GM23338 (cell line): ENCODE results near the gene PTER. TPM values are rescaled to one million over a fixed set of nuclear protein-coding genes. Genes with fewer than 3 reads are reported as not detected.

ENCODE experiments used
- ATAC-seq: fragments of 200-7000 bp; cut with Tn5 transposase; 3 replicates; pipeline ENCODE4 v1.9.1; 2020
- DNase-seq: peaks from one replicate; pipeline ENCODE4 v3.0.0-alpha.2; 2015; ENCODE audit warnings: low spot score
- H2AFZ ChIP-seq: fragments of 200-600 bp; sonication (generic); 2 replicates; pipeline ENCODE4 v1.8.0; 2016; ENCODE audit warnings: antibody characterized with exemption, mild to moderate bottlenecking, moderate library complexity
- H3F3A ChIP-seq: fragments of 200-600 bp; sonication (generic); replicated peaks from 2 replicates; pipeline ENCODE4 v1.8.0; 2017; ENCODE audit warnings: antibody characterized with exemption, mixed run types, low read depth
- H3K27ac ChIP-seq: fragments of 200-600 bp; sonication (generic); 2 replicates; pipeline ENCODE4 v1.6.1; 2016; ENCODE audit warnings: low read depth
- H3K27me3 ChIP-seq: fragments of 200-600 bp; sonication (generic); 2 replicates; pipeline ENCODE4 v1.8.0; 2016; ENCODE audit warnings: mild to moderate bottlenecking, mixed run types, moderate library complexity; ENCODE audit not compliant: insufficient read depth
- H3K36me3 ChIP-seq: fragments of 200-600 bp; sonication (generic); 2 replicates; pipeline ENCODE4 v1.8.0; 2016; ENCODE audit warnings: mild to moderate bottlenecking; ENCODE audit not compliant: insufficient read depth
- H3K4me1 ChIP-seq: fragments of 200-600 bp; sonication (generic); 2 replicates; pipeline ENCODE4 v1.8.0; 2016; ENCODE audit warnings: mild to moderate bottlenecking, moderate library complexity; ENCODE audit not compliant: insufficient read depth
- H3K4me2 ChIP-seq: fragments of 200-600 bp; sonication (generic); 2 replicates; pipeline ENCODE4 v1.7.1; 2017; ENCODE audit warnings: mixed run types
- H3K4me3 ChIP-seq: fragments of 200-600 bp; sonication (generic); 2 replicates; pipeline ENCODE4 v1.6.1; 2016; ENCODE audit warnings: mixed run types
- H3K79me2 ChIP-seq: fragments of 200-600 bp; sonication (generic); replicated peaks from 2 replicates; pipeline ENCODE4 v1.8.0; 2017; ENCODE audit warnings: mild to moderate bottlenecking; ENCODE audit not compliant: insufficient read depth
- H3K9me2 ChIP-seq: fragments of 200-600 bp; sonication (generic); 2 replicates; pipeline ENCODE4 v1.8.0; 2017; ENCODE audit not compliant: insufficient read depth
- H4K20me1 ChIP-seq: fragments of 200-600 bp; sonication (generic); replicated peaks from 2 replicates; pipeline ENCODE4 v1.8.0; 2017; ENCODE audit warnings: mild to moderate bottlenecking; ENCODE audit not compliant: insufficient read depth
- H3K27ac Mint-ChIP-seq: 2 replicates; pipeline ENCODE4 v1.8.0; 2020; ENCODE audit warnings: inconsistent platforms, mild to moderate bottlenecking, moderate library complexity, mixed read lengths
- H3K27me3 Mint-ChIP-seq: 3 replicates; pipeline ENCODE4 v1.8.0; 2022; ENCODE audit warnings: low read depth, mild to moderate bottlenecking, moderate library complexity, mixed read lengths, inconsistent platforms; ENCODE audit not compliant: insufficient read depth, poor library complexity
- H3K36me3 Mint-ChIP-seq: 3 replicates; pipeline ENCODE4 v1.8.0; 2021; ENCODE audit warnings: low read depth, mild to moderate bottlenecking, inconsistent platforms, moderate library complexity, mixed read lengths
- H3K4me1 Mint-ChIP-seq: 3 replicates; pipeline ENCODE4 v1.8.0; 2020; ENCODE audit warnings: mild to moderate bottlenecking, inconsistent platforms, mixed read lengths
- H3K4me3 Mint-ChIP-seq: 3 replicates; pipeline ENCODE4 v1.8.0; 2021; ENCODE audit warnings: moderate library complexity, mild to moderate bottlenecking, inconsistent platforms, mixed read lengths
- H3K9me3 Mint-ChIP-seq: 3 replicates; pipeline ENCODE4 v1.8.0; 2020; ENCODE audit warnings: moderate library complexity, mild to moderate bottlenecking, inconsistent platforms, mixed read lengths
- CREB1 ChIP-seq: fragments of 250-450 bp; sonication (Bioruptor Pico); IDR thresholded peaks from 2 replicates; pipeline ENCODE4 v1.5.0; 2020; ENCODE audit warnings: low read depth, mild to moderate bottlenecking, moderate library complexity
- CTCF ChIP-seq, 2 experiments: fragments of 200-600 bp in 1 of 2; sonication (generic) in 1 of 2; conservative IDR thresholded peaks; 2 replicates each; pipeline versions ENCODE4 v1.5.1 to v1.6.1; 2016 to 2017; ENCODE audit warnings: antibody characterized with exemption in 2 of 2, low read depth in 2 of 2, mild to moderate bottlenecking in 2 of 2, moderate library complexity in 1 of 2
- EZH2phosphoT487 ChIP-seq: fragments of 200-600 bp; sonication (generic); IDR thresholded peaks from one replicate; pipeline ENCODE4 v1.8.1; 2018; ENCODE audit warnings: antibody characterized with exemption; ENCODE audit not compliant: unreplicated experiment
- JUNB ChIP-seq: IDR thresholded peaks from one replicate; pipeline ENCODE4 v1.6.1; 2016; ENCODE audit warnings: antibody characterized with exemption; ENCODE audit not compliant: unreplicated experiment
- REST ChIP-seq: IDR thresholded peaks from one replicate; pipeline ENCODE4 v1.6.1; 2018; ENCODE audit warnings: antibody characterized with exemption; ENCODE audit not compliant: unreplicated experiment
- ZNF114 ChIP-seq: fragments of 250-450 bp; sonication (Bioruptor Pico); IDR thresholded peaks from 2 replicates; pipeline ENCODE4 v1.5.0; 2020; ENCODE audit warnings: mild to moderate bottlenecking, moderate library complexity
- ZNF331 ChIP-seq: fragments of 250-450 bp; sonication (Bioruptor Pico); IDR thresholded peaks from 2 replicates; pipeline ENCODE4 v1.5.0; 2020; ENCODE audit warnings: low read depth, mild to moderate bottlenecking, moderate library complexity
- polyA plus RNA-seq: library from polyadenylated mRNA; unstranded; fragments of >200 nt; fragmentation: Nextera tagmentation; extraction: Ambion mirVana; gene quantifications from 2 replicates; pipeline ENCODE4 v1.2.1, GENCODE V29; 2016
- total RNA-seq: library from RNA; depleted of rRNA; stranded (reverse); fragments of >200 nt; shearing (Covaris generic); gene quantifications from 2 replicates; pipeline ENCODE4 v1.2.3, GENCODE V29; 2014
- TF ChIP-seq, protein P1 (sequence below): fragments of 250-450 bp; sonication (Bioruptor Pico); IDR thresholded peaks from 2 replicates; pipeline ENCODE4 v1.5.0; 2020; ENCODE audit warnings: mild to moderate bottlenecking, moderate library complexity

PTER gene
- total and polyA plus RNA-seq, 2 experiments from 2014 or later, result 4.8 to 4.9 TPM

GRCh38 chr10:16544099-16544498, 107.3 kb downstream of the PTER start:
- Histone ChIP-seq H3F3A (no peaks in the 10 kb centered on the region), H3K27me3 (no peaks in the 10 kb centered on the region), H3K36me3 (no peaks in the 10 kb centered on the region), H3K4me2 (no peak overlapping the region), H3K4me1 (no peaks in the 10 kb centered on the region), H3K9me2 (no peaks in the 10 kb centered on the region), H3K27ac (no peak overlapping the region), H3K4me3 (no peak overlapping the region), H4K20me1 (no peaks in the 10 kb centered on the region), H2AFZ (no peak overlapping the region), H3K79me2 (no peaks in the 10 kb centered on the region)
- H3K27ac Mint-ChIP-seq, result no peak overlapping the region
- peaks cover 2% of the 10 kb centered on the region; the same call in 2 of the 3 replicates for H3K4me1 Mint-ChIP-seq
- ATAC-seq, result no peak
- H3K27me3 Mint-ChIP-seq, result peaks cover 2% of the 10 kb centered on the region
- no peak for DNase-seq
- no peak overlapping the region for H3K4me3 Mint-ChIP-seq
- TF ChIP-seq ZNF114 (CRISPR knock-in tag) (no peak), CTCF (conservative IDR thresholded peaks at IDR 0.05; ENCODE audit: low read depth in 2 of 2) (no peak)
- H3K36me3 Mint-ChIP-seq, result no peaks in the 10 kb centered on the region
- H3K9me3 Mint-ChIP-seq, result no peaks in the 10 kb centered on the region; the same call in 2 of the 3 replicates

- ATAC-seq (no peak), DNase-seq (no peak)
- H3K27ac Mint-ChIP-seq, result no peak overlapping the region
- peaks cover 2% of the 10 kb centered on the region; the same call in 2 of the 3 replicates for H3K4me1 Mint-ChIP-seq
- Histone ChIP-seq H3K4me2 (no peak overlapping the region), H3K27ac (no peak overlapping the region), H3F3A (no peaks in the 10 kb centered on the region), H3K79me2 (no peaks in the 10 kb centered on the region), H3K27me3 (no peaks in the 10 kb centered on the region), H2AFZ (no peak overlapping the region), H3K4me1 (no peaks in the 10 kb centered on the region), H4K20me1 (no peaks in the 10 kb centered on the region), H3K4me3 (no peak overlapping the region), H3K9me2 (no peaks in the 10 kb centered on the region), H3K36me3 (no peaks in the 10 kb centered on the region)
- no peaks in the 10 kb centered on the region; the same call in 2 of the 3 replicates for H3K9me3 Mint-ChIP-seq
- no peaks in the 10 kb centered on the region for H3K36me3 Mint-ChIP-seq
- H3K27me3 Mint-ChIP-seq, result no peaks in the 10 kb centered on the region
- no peak overlapping the region for H3K4me3 Mint-ChIP-seq
- TF ChIP-seq JUNB (no peak), EZH2phosphoT487 (no peak), CTCF (conservative IDR thresholded peaks at IDR 0.05; ENCODE audit: low read depth in 2 of 2) (no peak), REST (no peak), ZNF331 (no peak), CREB1 (no peak)
- TF ChIP-seq, protein P1, sequence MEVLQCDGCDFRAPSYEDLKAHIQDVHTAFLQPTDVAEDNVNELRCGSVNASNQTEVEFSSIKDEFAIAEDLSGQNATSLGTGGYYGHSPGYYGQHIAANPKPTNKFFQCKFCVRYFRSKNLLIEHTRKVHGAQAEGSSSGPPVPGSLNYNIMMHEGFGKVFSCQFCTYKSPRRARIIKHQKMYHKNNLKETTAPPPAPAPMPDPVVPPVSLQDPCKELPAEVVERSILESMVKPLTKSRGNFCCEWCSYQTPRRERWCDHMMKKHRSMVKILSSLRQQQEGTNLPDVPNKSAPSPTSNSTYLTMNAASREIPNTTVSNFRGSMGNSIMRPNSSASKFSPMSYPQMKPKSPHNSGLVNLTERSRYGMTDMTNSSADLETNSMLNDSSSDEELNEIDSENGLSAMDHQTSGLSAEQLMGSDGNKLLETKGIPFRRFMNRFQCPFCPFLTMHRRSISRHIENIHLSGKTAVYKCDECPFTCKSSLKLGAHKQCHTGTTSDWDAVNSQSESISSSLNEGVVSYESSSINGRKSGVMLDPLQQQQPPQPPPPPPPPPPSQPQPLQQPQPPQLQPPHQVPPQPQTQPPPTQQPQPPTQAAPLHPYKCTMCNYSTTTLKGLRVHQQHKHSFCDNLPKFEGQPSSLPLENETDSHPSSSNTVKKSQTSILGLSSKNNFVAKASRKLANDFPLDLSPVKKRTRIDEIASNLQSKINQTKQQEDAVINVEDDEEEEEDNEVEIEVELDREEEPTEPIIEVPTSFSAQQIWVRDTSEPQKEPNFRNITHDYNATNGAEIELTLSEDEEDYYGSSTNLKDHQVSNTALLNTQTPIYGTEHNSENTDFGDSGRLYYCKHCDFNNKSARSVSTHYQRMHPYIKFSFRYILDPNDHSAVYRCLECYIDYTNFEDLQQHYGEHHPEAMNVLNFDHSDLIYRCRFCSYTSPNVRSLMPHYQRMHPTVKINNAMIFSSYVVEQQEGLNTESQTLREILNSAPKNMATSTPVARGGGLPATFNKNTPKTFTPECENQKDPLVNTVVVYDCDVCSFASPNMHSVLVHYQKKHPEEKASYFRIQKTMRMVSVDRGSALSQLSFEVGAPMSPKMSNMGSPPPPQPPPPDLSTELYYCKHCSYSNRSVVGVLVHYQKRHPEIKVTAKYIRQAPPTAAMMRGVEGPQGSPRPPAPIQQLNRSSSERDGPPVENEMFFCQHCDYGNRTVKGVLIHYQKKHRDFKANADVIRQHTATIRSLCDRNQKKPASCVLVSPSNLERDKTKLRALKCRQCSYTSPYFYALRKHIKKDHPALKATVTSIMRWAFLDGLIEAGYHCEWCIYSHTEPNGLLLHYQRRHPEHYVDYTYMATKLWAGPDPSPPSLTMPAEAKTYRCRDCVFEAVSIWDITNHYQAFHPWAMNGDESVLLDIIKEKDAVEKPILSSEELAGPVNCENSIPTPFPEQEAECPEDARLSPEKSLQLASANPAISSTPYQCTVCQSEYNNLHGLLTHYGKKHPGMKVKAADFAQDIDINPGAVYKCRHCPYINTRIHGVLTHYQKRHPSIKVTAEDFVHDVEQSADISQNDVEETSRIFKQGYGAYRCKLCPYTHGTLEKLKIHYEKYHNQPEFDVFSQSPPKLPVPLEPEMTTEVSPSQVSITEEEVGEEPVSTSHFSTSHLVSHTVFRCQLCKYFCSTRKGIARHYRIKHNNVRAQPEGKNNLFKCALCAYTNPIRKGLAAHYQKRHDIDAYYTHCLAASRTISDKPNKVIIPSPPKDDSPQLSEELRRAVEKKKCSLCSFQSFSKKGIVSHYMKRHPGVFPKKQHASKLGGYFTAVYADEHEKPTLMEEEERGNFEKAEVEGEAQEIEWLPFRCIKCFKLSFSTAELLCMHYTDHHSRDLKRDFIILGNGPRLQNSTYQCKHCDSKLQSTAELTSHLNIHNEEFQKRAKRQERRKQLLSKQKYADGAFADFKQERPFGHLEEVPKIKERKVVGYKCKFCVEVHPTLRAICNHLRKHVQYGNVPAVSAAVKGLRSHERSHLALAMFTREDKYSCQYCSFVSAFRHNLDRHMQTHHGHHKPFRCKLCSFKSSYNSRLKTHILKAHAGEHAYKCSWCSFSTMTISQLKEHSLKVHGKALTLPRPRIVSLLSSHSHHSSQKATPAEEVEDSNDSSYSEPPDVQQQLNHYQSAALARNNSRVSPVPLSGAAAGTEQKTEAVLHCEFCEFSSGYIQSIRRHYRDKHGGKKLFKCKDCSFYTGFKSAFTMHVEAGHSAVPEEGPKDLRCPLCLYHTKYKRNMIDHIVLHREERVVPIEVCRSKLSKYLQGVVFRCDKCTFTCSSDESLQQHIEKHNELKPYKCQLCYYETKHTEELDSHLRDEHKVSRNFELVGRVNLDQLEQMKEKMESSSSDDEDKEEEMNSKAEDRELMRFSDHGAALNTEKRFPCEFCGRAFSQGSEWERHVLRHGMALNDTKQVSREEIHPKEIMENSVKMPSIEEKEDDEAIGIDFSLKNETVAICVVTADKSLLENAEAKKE (CRISPR knock-in tag), result no peak
Measured at GRCh38 chr10:16544591-16544990, 107.8 kb downstream of the PTER start.
